GM23338 (cell line): ENCODE measurements around the gene DUSP1. TPM values are rescaled to one million over a fixed set of nuclear protein-coding genes. Genes with fewer than 3 reads are reported as not detected.

Source experiments
- ATAC-seq: fragments of 200-7000 bp; cut with Tn5 transposase; 3 replicates; pipeline ENCODE4 v1.9.1; 2020
- DNase-seq: peaks from one replicate; pipeline ENCODE4 v3.0.0-alpha.2; 2015; ENCODE audit warnings: low spot score
- H2AFZ ChIP-seq: fragments of 200-600 bp; sonication (generic); 2 replicates; pipeline ENCODE4 v1.8.0; 2016; ENCODE audit warnings: antibody characterized with exemption, mild to moderate bottlenecking, moderate library complexity
- H3F3A ChIP-seq: fragments of 200-600 bp; sonication (generic); replicated peaks from 2 replicates; pipeline ENCODE4 v1.8.0; 2017; ENCODE audit warnings: antibody characterized with exemption, mixed run types, low read depth
- H3K27ac ChIP-seq: fragments of 200-600 bp; sonication (generic); 2 replicates; pipeline ENCODE4 v1.6.1; 2016; ENCODE audit warnings: low read depth
- H3K27me3 ChIP-seq: fragments of 200-600 bp; sonication (generic); 2 replicates; pipeline ENCODE4 v1.8.0; 2016; ENCODE audit warnings: mild to moderate bottlenecking, mixed run types, moderate library complexity; ENCODE audit not compliant: insufficient read depth
- H3K36me3 ChIP-seq: fragments of 200-600 bp; sonication (generic); 2 replicates; pipeline ENCODE4 v1.8.0; 2016; ENCODE audit warnings: mild to moderate bottlenecking; ENCODE audit not compliant: insufficient read depth
- H3K4me1 ChIP-seq: fragments of 200-600 bp; sonication (generic); 2 replicates; pipeline ENCODE4 v1.8.0; 2016; ENCODE audit warnings: mild to moderate bottlenecking, moderate library complexity; ENCODE audit not compliant: insufficient read depth
- H3K4me2 ChIP-seq: fragments of 200-600 bp; sonication (generic); 2 replicates; pipeline ENCODE4 v1.7.1; 2017; ENCODE audit warnings: mixed run types
- H3K4me3 ChIP-seq: fragments of 200-600 bp; sonication (generic); 2 replicates; pipeline ENCODE4 v1.6.1; 2016; ENCODE audit warnings: mixed run types
- H3K79me2 ChIP-seq: fragments of 200-600 bp; sonication (generic); replicated peaks from 2 replicates; pipeline ENCODE4 v1.8.0; 2017; ENCODE audit warnings: mild to moderate bottlenecking; ENCODE audit not compliant: insufficient read depth
- H3K9me2 ChIP-seq: fragments of 200-600 bp; sonication (generic); 2 replicates; pipeline ENCODE4 v1.8.0; 2017; ENCODE audit not compliant: insufficient read depth
- H4K20me1 ChIP-seq: fragments of 200-600 bp; sonication (generic); replicated peaks from 2 replicates; pipeline ENCODE4 v1.8.0; 2017; ENCODE audit warnings: mild to moderate bottlenecking; ENCODE audit not compliant: insufficient read depth
- H3K27ac Mint-ChIP-seq: 2 replicates; pipeline ENCODE4 v1.8.0; 2020; ENCODE audit warnings: inconsistent platforms, mild to moderate bottlenecking, moderate library complexity, mixed read lengths
- H3K27me3 Mint-ChIP-seq: 3 replicates; pipeline ENCODE4 v1.8.0; 2022; ENCODE audit warnings: low read depth, mild to moderate bottlenecking, moderate library complexity, mixed read lengths, inconsistent platforms; ENCODE audit not compliant: insufficient read depth, poor library complexity
- H3K36me3 Mint-ChIP-seq: 3 replicates; pipeline ENCODE4 v1.8.0; 2021; ENCODE audit warnings: low read depth, mild to moderate bottlenecking, inconsistent platforms, moderate library complexity, mixed read lengths
- H3K4me1 Mint-ChIP-seq: 3 replicates; pipeline ENCODE4 v1.8.0; 2020; ENCODE audit warnings: mild to moderate bottlenecking, inconsistent platforms, mixed read lengths
- H3K4me3 Mint-ChIP-seq: 3 replicates; pipeline ENCODE4 v1.8.0; 2021; ENCODE audit warnings: moderate library complexity, mild to moderate bottlenecking, inconsistent platforms, mixed read lengths
- H3K9me3 Mint-ChIP-seq: 3 replicates; pipeline ENCODE4 v1.8.0; 2020; ENCODE audit warnings: moderate library complexity, mild to moderate bottlenecking, inconsistent platforms, mixed read lengths
- CREB1 ChIP-seq: fragments of 250-450 bp; sonication (Bioruptor Pico); IDR thresholded peaks from 2 replicates; pipeline ENCODE4 v1.5.0; 2020; ENCODE audit warnings: low read depth, mild to moderate bottlenecking, moderate library complexity
- CTCF ChIP-seq, 2 experiments: fragments of 200-600 bp in 1 of 2; sonication (generic) in 1 of 2; conservative IDR thresholded peaks; 2 replicates each; pipeline versions ENCODE4 v1.5.1 to v1.6.1; 2016 to 2017; ENCODE audit warnings: antibody characterized with exemption in 2 of 2, low read depth in 2 of 2, mild to moderate bottlenecking in 2 of 2, moderate library complexity in 1 of 2
- EZH2 ChIP-seq: fragments of 200-600 bp; sonication (generic); IDR thresholded peaks from one replicate; pipeline ENCODE4 v1.8.0; 2017; ENCODE audit warnings: antibody characterized with exemption, mild to moderate bottlenecking, low read depth; ENCODE audit not compliant: unreplicated experiment
- EZH2phosphoT487 ChIP-seq: fragments of 200-600 bp; sonication (generic); IDR thresholded peaks from one replicate; pipeline ENCODE4 v1.8.1; 2018; ENCODE audit warnings: antibody characterized with exemption; ENCODE audit not compliant: unreplicated experiment
- JUNB ChIP-seq: IDR thresholded peaks from one replicate; pipeline ENCODE4 v1.6.1; 2016; ENCODE audit warnings: antibody characterized with exemption; ENCODE audit not compliant: unreplicated experiment
- NANOG ChIP-seq: IDR thresholded peaks from 2 replicates; pipeline ENCODE4 v1.6.1; 2016; ENCODE audit warnings: antibody characterized with exemption, borderline replicate concordance
- POLR2AphosphoS5 ChIP-seq: IDR thresholded peaks from 2 replicates; pipeline ENCODE4 v1.6.1; 2016; ENCODE audit warnings: antibody characterized with exemption, low read depth
- STAT1 ChIP-seq: IDR thresholded peaks from one replicate; pipeline ENCODE4 v1.6.1; 2016; ENCODE audit warnings: antibody characterized with exemption; ENCODE audit not compliant: unreplicated experiment
- ZNF114 ChIP-seq: fragments of 250-450 bp; sonication (Bioruptor Pico); IDR thresholded peaks from 2 replicates; pipeline ENCODE4 v1.5.0; 2020; ENCODE audit warnings: mild to moderate bottlenecking, moderate library complexity
- ZNF331 ChIP-seq: fragments of 250-450 bp; sonication (Bioruptor Pico); IDR thresholded peaks from 2 replicates; pipeline ENCODE4 v1.5.0; 2020; ENCODE audit warnings: low read depth, mild to moderate bottlenecking, moderate library complexity
- ZNF462 ChIP-seq: fragments of 250-450 bp; sonication (Bioruptor Pico); IDR thresholded peaks from 2 replicates; pipeline ENCODE4 v1.5.0; 2020; ENCODE audit warnings: mild to moderate bottlenecking, moderate library complexity
- polyA plus RNA-seq: library from polyadenylated mRNA; unstranded; fragments of >200 nt; fragmentation: Nextera tagmentation; extraction: Ambion mirVana; gene quantifications from 2 replicates; pipeline ENCODE4 v1.2.1, GENCODE V29; 2016
- total RNA-seq: library from RNA; depleted of rRNA; stranded (reverse); fragments of >200 nt; shearing (Covaris generic); gene quantifications from 2 replicates; pipeline ENCODE4 v1.2.3, GENCODE V29; 2014
- TF ChIP-seq, protein P1 (sequence below): IDR thresholded peaks from 2 replicates; pipeline ENCODE4 v1.6.1; 2016; ENCODE audit warnings: antibody characterized with exemption
- TF ChIP-seq, protein P2 (sequence below): IDR thresholded peaks from one replicate; pipeline ENCODE4 v1.6.1; 2018; ENCODE audit warnings: antibody characterized with exemption; ENCODE audit not compliant: unreplicated experiment

The DUSP1 gene
- total and polyA plus RNA-seq, 2 experiments from 2014 or later: 9.7 to 17.2 TPM

- no peak overlapping the region for H3K4me3 ChIP-seq
- H3K27ac ChIP-seq: no peak overlapping the region
- DNase-seq (no peak), ATAC-seq (no peak)
- Mint-ChIP-seq H3K4me3 (no peak overlapping the region), H3K36me3 (no peaks in the 10 kb centered on the region), H3K27me3 (peaks cover 3% of the 10 kb centered on the region), H3K27ac (no peak overlapping the region), H3K9me3 (no peaks in the 10 kb centered on the region; the same call in 2 of the 3 replicates), H3K4me1 (no peaks in the 10 kb centered on the region)
- no peaks in the 10 kb centered on the region for H3K79me2 ChIP-seq
- TF ChIP-seq STAT1: no peak
- TF ChIP-seq EZH2: no peak
- TF ChIP-seq ZNF114 (CRISPR knock-in tag): no peak
- TF ChIP-seq, protein P1, sequence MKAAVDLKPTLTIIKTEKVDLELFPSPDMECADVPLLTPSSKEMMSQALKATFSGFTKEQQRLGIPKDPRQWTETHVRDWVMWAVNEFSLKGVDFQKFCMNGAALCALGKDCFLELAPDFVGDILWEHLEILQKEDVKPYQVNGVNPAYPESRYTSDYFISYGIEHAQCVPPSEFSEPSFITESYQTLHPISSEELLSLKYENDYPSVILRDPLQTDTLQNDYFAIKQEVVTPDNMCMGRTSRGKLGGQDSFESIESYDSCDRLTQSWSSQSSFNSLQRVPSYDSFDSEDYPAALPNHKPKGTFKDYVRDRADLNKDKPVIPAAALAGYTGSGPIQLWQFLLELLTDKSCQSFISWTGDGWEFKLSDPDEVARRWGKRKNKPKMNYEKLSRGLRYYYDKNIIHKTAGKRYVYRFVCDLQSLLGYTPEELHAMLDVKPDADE: no peak
- no peak for TF ChIP-seq ZNF462 (CRISPR knock-in tag)
- TF ChIP-seq, protein P2, sequence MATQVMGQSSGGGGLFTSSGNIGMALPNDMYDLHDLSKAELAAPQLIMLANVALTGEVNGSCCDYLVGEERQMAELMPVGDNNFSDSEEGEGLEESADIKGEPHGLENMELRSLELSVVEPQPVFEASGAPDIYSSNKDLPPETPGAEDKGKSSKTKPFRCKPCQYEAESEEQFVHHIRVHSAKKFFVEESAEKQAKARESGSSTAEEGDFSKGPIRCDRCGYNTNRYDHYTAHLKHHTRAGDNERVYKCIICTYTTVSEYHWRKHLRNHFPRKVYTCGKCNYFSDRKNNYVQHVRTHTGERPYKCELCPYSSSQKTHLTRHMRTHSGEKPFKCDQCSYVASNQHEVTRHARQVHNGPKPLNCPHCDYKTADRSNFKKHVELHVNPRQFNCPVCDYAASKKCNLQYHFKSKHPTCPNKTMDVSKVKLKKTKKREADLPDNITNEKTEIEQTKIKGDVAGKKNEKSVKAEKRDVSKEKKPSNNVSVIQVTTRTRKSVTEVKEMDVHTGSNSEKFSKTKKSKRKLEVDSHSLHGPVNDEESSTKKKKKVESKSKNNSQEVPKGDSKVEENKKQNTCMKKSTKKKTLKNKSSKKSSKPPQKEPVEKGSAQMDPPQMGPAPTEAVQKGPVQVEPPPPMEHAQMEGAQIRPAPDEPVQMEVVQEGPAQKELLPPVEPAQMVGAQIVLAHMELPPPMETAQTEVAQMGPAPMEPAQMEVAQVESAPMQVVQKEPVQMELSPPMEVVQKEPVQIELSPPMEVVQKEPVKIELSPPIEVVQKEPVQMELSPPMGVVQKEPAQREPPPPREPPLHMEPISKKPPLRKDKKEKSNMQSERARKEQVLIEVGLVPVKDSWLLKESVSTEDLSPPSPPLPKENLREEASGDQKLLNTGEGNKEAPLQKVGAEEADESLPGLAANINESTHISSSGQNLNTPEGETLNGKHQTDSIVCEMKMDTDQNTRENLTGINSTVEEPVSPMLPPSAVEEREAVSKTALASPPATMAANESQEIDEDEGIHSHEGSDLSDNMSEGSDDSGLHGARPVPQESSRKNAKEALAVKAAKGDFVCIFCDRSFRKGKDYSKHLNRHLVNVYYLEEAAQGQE: no peak
- no peak for TF ChIP-seq NANOG
- no peak for TF ChIP-seq POLR2AphosphoS5
- TF ChIP-seq CREB1 (CRISPR knock-in tag): no peak
- TF ChIP-seq ZNF331: no peak
- no peak for TF ChIP-seq JUNB
- TF ChIP-seq CTCF (conservative IDR thresholded peaks at IDR 0.05; ENCODE audit: low read depth in 2 of 2): no peak
- no peak for TF ChIP-seq EZH2phosphoT487
- no peak overlapping the region for H3K4me2 ChIP-seq
- H3K4me1 ChIP-seq: no peaks in the 10 kb centered on the region
- no peaks in the 10 kb centered on the region for H3K36me3 ChIP-seq
- H4K20me1 ChIP-seq: no peaks in the 10 kb centered on the region; the same call in 1 of the 2 replicates
- H2AFZ ChIP-seq: no peak overlapping the region
- H3F3A ChIP-seq: no peaks in the 10 kb centered on the region
- no peaks in the 10 kb centered on the region for H3K27me3 ChIP-seq
- no peaks in the 10 kb centered on the region for H3K9me2 ChIP-seq
Observed at GRCh38 chr5:172724242-172725183, 46.5 kb downstream of the DUSP1 start.
